ENCODE measurements around the gene SREBF1. TPM values are rescaled to one million over a fixed set of nuclear protein-coding genes. Genes with fewer than 3 reads are reported as not detected.

SREBF1 gene
- total RNA-seq, 1 donor from 2014 or later, result 81.2 TPM

DNA sequence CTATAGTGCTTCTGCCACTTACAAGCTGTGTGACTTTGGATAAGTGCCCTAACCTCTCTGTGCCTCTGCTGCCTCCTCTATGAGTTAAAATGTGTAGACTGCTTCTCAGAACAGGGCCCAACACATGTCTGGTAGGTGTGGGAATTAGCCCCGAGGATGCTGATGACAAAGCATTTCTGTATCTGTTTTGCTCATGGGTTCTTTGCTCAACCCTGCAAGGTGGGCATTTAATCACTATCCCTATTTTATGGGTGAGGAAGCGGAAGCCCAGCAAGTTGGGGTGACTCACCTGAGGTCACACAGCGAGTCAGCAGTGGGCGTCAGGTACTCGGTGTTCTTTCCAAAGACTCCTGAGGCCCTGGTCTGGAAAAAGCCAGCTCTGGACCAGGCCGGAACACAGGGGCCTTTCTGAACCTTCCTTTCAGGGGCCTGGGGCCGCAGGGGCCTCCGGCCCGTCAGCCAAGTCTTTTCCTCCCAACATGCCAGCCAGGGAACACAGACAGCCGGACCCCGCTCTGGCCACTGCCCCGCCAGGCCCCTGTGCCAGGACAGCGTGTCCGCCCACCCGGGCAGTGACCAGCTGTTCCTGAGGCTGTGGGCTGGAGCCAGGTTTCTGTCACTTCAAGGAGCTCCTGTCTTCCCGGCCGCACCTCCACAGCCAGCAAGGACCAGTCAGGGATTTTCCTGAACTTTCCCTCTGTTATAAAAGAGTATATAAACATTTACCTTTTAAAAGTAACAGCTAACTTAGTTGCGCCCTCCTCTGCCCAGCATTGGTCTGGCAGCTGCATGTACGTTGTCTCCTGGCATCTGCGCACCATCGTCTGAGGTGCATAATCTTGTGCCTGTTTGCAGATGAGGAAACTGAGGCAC lies 62.5 kb downstream of the SREBF1 start:
- Mint-ChIP-seq H3K27ac (peak overlapping the region; percentile 48), H3K9me3 (no peaks in the 10 kb centered on the region), H3K4me1 (ENCODE audit: unreplicated experiment) (peaks cover 54% of the 10 kb centered on the region), H3K4me3 (no peak overlapping the region), H3K36me3 (no peaks in the 10 kb centered on the region), H3K27me3 (no peaks in the 10 kb centered on the region)
- no peak for DNase-seq (ENCODE audit: extremely low spot score, unreplicated experiment)
- TF ChIP-seq, protein P1, sequence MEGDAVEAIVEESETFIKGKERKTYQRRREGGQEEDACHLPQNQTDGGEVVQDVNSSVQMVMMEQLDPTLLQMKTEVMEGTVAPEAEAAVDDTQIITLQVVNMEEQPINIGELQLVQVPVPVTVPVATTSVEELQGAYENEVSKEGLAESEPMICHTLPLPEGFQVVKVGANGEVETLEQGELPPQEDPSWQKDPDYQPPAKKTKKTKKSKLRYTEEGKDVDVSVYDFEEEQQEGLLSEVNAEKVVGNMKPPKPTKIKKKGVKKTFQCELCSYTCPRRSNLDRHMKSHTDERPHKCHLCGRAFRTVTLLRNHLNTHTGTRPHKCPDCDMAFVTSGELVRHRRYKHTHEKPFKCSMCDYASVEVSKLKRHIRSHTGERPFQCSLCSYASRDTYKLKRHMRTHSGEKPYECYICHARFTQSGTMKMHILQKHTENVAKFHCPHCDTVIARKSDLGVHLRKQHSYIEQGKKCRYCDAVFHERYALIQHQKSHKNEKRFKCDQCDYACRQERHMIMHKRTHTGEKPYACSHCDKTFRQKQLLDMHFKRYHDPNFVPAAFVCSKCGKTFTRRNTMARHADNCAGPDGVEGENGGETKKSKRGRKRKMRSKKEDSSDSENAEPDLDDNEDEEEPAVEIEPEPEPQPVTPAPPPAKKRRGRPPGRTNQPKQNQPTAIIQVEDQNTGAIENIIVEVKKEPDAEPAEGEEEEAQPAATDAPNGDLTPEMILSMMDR (conservative IDR thresholded peaks at IDR 0.05), result no peak

DNA sequence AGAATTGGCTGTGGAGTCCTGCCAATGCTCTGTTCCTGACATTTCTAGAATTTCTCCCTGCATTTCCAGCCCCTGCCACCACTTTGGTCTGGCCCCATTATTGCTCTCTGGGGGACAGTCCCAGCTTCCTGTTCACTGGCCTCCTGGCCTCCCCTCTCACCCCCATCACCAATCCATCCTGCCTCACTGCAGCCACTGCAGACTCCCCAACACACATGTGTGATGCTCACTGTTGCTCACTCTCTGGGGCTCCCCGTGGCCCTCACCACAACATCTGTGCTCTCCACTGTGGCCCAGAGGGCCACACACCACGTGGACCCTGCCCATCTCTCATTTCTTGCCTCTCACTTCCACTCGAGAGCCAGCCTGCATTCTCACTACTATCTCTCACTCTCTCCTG lies 64.6 kb downstream of the SREBF1 start:
- H3K4me1 Mint-ChIP-seq (ENCODE audit: unreplicated experiment), result peaks cover 57% of the 10 kb centered on the region
- H3K27ac Mint-ChIP-seq, result peak overlapping the region; percentile 43
- no peak for DNase-seq (ENCODE audit: extremely low spot score, unreplicated experiment)
- no peak overlapping the region for H3K4me3 Mint-ChIP-seq
- TF ChIP-seq, protein P1 (conservative IDR thresholded peaks at IDR 0.05), result no peak
- H3K9me3 Mint-ChIP-seq, result no peaks in the 10 kb centered on the region
- no peaks in the 10 kb centered on the region for H3K36me3 Mint-ChIP-seq
- H3K27me3 Mint-ChIP-seq, result no peaks in the 10 kb centered on the region

DNA sequence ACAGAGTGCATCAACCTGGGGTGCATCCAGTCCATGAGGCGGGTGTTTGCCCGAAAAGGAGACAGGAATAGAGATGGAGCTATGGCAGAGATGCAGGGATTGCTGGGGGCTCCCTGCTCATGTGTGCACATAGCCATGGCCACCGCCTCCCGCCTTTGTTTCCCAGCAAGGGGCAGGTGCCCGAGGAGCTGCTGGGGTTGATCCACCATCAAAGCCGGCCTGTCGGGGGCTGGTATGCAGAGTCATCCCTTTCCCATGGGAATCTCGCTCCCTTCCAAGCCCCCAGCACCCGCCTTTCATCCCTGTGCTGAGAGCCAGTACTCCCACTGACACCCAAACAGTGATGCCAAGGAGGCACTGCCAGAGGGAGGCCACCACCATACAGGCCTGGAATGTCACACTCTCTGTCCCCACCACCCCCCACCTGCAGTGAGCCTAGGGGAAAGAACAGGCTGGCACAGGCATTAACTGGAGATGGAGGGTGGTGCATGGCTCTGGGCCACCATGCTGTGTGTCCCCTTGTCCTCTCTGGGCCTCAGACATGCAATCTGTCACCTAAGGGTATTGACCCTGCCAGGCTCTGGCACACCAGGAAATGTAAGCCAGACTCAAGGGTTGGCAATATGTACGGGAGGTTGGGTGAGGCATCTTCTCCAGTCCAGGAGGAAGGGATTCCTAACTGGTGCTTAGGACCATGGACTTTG lies 65.1 kb downstream of the SREBF1 start:
- peaks cover 57% of the 10 kb centered on the region for H3K4me1 Mint-ChIP-seq (ENCODE audit: unreplicated experiment)
- H3K36me3 Mint-ChIP-seq, result no peaks in the 10 kb centered on the region
- TF ChIP-seq, protein P1 (conservative IDR thresholded peaks at IDR 0.05), result no peak
- no peaks in the 10 kb centered on the region for H3K9me3 Mint-ChIP-seq
- peak overlapping the region; percentile 55 for H3K27ac Mint-ChIP-seq
- no peak overlapping the region for H3K4me3 Mint-ChIP-seq
- DNase-seq (ENCODE audit: extremely low spot score, unreplicated experiment), result no peak
- no peaks in the 10 kb centered on the region for H3K27me3 Mint-ChIP-seq

DNA sequence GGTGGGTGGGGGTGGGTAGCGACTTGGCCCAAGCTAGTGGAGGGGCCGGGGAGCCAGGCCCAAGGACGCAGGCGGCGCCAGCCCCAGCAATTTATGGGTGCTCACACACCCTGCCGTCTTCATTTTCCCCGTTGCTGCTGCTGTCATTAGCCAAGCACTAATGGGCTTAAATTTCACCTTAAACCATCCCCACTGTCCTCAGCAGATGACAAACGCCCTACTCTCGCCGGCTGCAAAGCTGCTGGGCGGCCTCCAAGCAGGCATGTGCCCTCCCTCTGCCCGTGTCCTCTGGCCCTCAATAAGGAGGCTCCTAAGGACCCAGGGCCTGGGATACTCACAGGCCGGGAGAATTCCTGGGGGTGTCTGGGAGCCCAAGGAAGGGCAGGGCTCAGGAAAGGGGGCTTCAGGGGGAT lies 66.1 kb downstream of the SREBF1 start:
- DNase-seq (ENCODE audit: extremely low spot score, unreplicated experiment), result no peak
- no peaks in the 10 kb centered on the region for H3K9me3 Mint-ChIP-seq
- no peaks in the 10 kb centered on the region for H3K27me3 Mint-ChIP-seq
- no peaks in the 10 kb centered on the region for H3K36me3 Mint-ChIP-seq
- peak overlapping the region; percentile 63 for H3K27ac Mint-ChIP-seq
- TF ChIP-seq, protein P1 (conservative IDR thresholded peaks at IDR 0.05), result no peak
- H3K4me1 Mint-ChIP-seq (ENCODE audit: unreplicated experiment), result peaks cover 64% of the 10 kb centered on the region
- H3K4me3 Mint-ChIP-seq, result peak overlapping the region; percentile 68

DNA sequence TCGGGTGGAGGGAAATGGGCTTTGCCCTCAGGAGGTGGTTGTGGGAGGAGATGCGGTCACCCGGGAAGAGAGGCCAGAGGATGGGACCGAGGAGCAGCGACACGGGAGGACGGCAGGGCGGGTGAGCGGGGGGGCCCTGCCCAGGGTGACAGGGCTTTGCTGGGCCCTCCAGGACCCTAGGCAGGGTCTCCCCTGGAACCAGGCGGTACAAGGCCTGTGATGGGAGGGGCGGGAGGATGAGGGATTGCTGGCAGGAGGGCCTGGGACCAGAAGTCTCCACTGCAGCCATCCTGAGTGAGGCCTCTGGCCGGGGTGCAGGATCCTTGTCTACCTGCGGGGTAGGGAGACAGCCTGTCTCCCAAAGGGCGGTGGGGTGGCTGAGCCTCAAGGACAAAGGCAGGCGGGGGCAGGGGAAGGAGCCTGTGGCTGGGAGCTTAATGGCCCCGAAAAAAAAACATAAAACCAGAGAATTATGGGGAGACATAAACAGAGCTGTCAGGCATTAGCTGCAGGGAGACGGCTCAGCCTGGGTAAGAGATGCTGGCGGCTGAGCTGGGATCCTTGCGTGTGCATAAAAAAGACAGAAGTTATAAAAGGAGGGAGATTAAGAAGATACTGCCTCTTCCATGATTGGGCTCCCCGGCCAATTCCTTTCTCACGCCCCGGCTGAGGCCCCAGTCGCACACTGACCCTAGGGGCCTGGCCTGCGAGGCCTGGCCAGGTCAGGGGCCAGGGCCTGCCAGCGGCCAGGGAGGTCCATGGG lies 66.7 kb downstream of the SREBF1 start:
- no peak for DNase-seq (ENCODE audit: extremely low spot score, unreplicated experiment)
- H3K27ac Mint-ChIP-seq, result peak overlapping the region; percentile 85
- H3K36me3 Mint-ChIP-seq, result no peaks in the 10 kb centered on the region
- TF ChIP-seq, protein P1 (conservative IDR thresholded peaks at IDR 0.05), result peak; percentile 29
- H3K27me3 Mint-ChIP-seq, result no peaks in the 10 kb centered on the region
- peak overlapping the region; percentile 44 for H3K4me3 Mint-ChIP-seq
- H3K9me3 Mint-ChIP-seq, result no peaks in the 10 kb centered on the region
- peaks cover 66% of the 10 kb centered on the region for H3K4me1 Mint-ChIP-seq (ENCODE audit: unreplicated experiment)
